Activated effector memory CD4-positive, alpha-beta T cell treated with anti-CD3 and anti-CD28 coated beads, Interleukin-2, amount 50 U/mL, for 16 hours (primary cell): ENCODE measurements around the gene KLHL29.

Source experiments
- DNase-seq: peaks from one replicate; pipeline ENCODE4 v3.0.0-alpha.2; 2020

Gene KLHL29

GRCh38 chr2:23423062-23423872, 38.3 kb downstream of the KLHL29 start:
- no peak for DNase-seq

- no peak for DNase-seq
Observed at GRCh38 chr2:23423873-23424680, 39.1 kb downstream of the KLHL29 start.

- no peak for DNase-seq
Observed at GRCh38 chr2:23425338-23425871, 40.4 kb downstream of the KLHL29 start.

- no peak for DNase-seq
Observed at GRCh38 chr2:23425885-23426262, 40.9 kb downstream of the KLHL29 start.

GRCh38 chr2:23426263-23426905, 41.4 kb downstream of the KLHL29 start:
- DNase-seq = no peak

- DNase-seq = no peak
Observed at GRCh38 chr2:23427350-23427749, 42.4 kb downstream of the KLHL29 start.

GRCh38 chr2:23427976-23428375, 43.0 kb downstream of the KLHL29 start:
- no peak for DNase-seq

- DNase-seq = no peak
Observed at GRCh38 chr2:23429036-23429435, 44.1 kb downstream of the KLHL29 start.

GRCh38 chr2:23430263-23430662, 45.3 kb downstream of the KLHL29 start:
- DNase-seq = no peak

GRCh38 chr2:23432531-23432930, 47.6 kb downstream of the KLHL29 start:
- no peak for DNase-seq

GRCh38 chr2:23433282-23433681, 48.3 kb downstream of the KLHL29 start:
- DNase-seq = no peak

- no peak for DNase-seq
Observed at GRCh38 chr2:23434721-23435121, 49.7 kb downstream of the KLHL29 start.

- no peak for DNase-seq
Observed at GRCh38 chr2:23435250-23436035, 50.5 kb downstream of the KLHL29 start.

- no peak for DNase-seq
Observed at GRCh38 chr2:23436346-23437098, 51.5 kb downstream of the KLHL29 start.

GRCh38 chr2:23441414-23441813, 56.4 kb downstream of the KLHL29 start:
- no peak for DNase-seq

GRCh38 chr2:23445450-23445868, 60.5 kb downstream of the KLHL29 start:
- DNase-seq = no peak

- no peak for DNase-seq
Observed at GRCh38 chr2:23446916-23447315, 61.9 kb downstream of the KLHL29 start.

- DNase-seq = no peak
Observed at GRCh38 chr2:23447405-23447804, 62.4 kb downstream of the KLHL29 start.

GRCh38 chr2:23448906-23449305, 63.9 kb downstream of the KLHL29 start:
- no peak for DNase-seq

GRCh38 chr2:23449413-23449812, 64.4 kb downstream of the KLHL29 start:
- no peak for DNase-seq

GRCh38 chr2:23449831-23450331, 64.9 kb downstream of the KLHL29 start:
- DNase-seq = no peak

GRCh38 chr2:23452372-23452771, 67.4 kb downstream of the KLHL29 start:
- DNase-seq = no peak
